ENCODE results near the gene SGPP2. TPM values are rescaled to one million over a fixed set of nuclear protein-coding genes. Genes with fewer than 3 reads are reported as not detected.
A peak's percentile ranks its signal among the peaks of the same experiment; 100 is the strongest.
"Not testable (repeated sequence)": the region's sequence is repeated elsewhere in the genome, so short reads cannot be mapped to it uniquely, and the experiment has no call there.

SGPP2 gene
- polyA plus RNA-seq, 1 donor = 1.2 TPM

- no peak for DNase-seq (ENCODE audit: low read depth)
Observed at GRCh38 chr2:222427646-222428301, 3.4 kb downstream of the SGPP2 start.

- DNase-seq (ENCODE audit: low read depth) = no peak
Observed at GRCh38 chr2:222430071-222430470, 5.7 kb downstream of the SGPP2 start.

- no peak for DNase-seq (ENCODE audit: low read depth)
Observed at GRCh38 chr2:222430681-222431080, 6.3 kb downstream of the SGPP2 start.

GRCh38 chr2:222431869-222432268, 7.5 kb downstream of the SGPP2 start:
- no peak for DNase-seq (ENCODE audit: low read depth)

GRCh38 chr2:222433332-222434173, 9.2 kb downstream of the SGPP2 start:
- DNase-seq (ENCODE audit: low read depth) = no peak

GRCh38 chr2:222434204-222434603, 9.9 kb downstream of the SGPP2 start:
- no peak for DNase-seq (ENCODE audit: low read depth)

- not testable (repeated sequence) for DNase-seq (ENCODE audit: low read depth)
Observed at GRCh38 chr2:222435400-222436039, 11.2 kb downstream of the SGPP2 start.

GRCh38 chr2:222436040-222436413, 11.7 kb downstream of the SGPP2 start:
- DNase-seq (ENCODE audit: low read depth) = no peak

- no peak for DNase-seq (ENCODE audit: low read depth)
Observed at GRCh38 chr2:222439692-222440091, 15.3 kb downstream of the SGPP2 start.

- no peak for DNase-seq (ENCODE audit: low read depth)
Observed at GRCh38 chr2:222440673-222441422, 16.5 kb downstream of the SGPP2 start.

- no peak for DNase-seq (ENCODE audit: low read depth)
Observed at GRCh38 chr2:222442665-222443064, 18.3 kb downstream of the SGPP2 start.

GRCh38 chr2:222445227-222445626, 20.9 kb downstream of the SGPP2 start:
- no peak for DNase-seq (ENCODE audit: low read depth)

GRCh38 chr2:222447131-222447530, 22.8 kb downstream of the SGPP2 start:
- no peak for DNase-seq (ENCODE audit: low read depth)

- peak; percentile 9 for DNase-seq (ENCODE audit: low read depth)
Observed at GRCh38 chr2:222448748-222449181, 24.4 kb downstream of the SGPP2 start.

GRCh38 chr2:222450021-222450420, 25.7 kb downstream of the SGPP2 start:
- no peak for DNase-seq (ENCODE audit: low read depth)

- DNase-seq (ENCODE audit: low read depth) = no peak
Observed at GRCh38 chr2:222451224-222451674, 26.9 kb downstream of the SGPP2 start.

- no peak for DNase-seq (ENCODE audit: low read depth)
Observed at GRCh38 chr2:222452422-222452950, 28.1 kb downstream of the SGPP2 start.

- DNase-seq (ENCODE audit: low read depth) = no peak
Observed at GRCh38 chr2:222456479-222457077, 32.2 kb downstream of the SGPP2 start.

- DNase-seq (ENCODE audit: low read depth) = no peak
Observed at GRCh38 chr2:222459983-222460382, 35.6 kb downstream of the SGPP2 start.

GRCh38 chr2:222465746-222466145, 41.4 kb downstream of the SGPP2 start:
- no peak for DNase-seq (ENCODE audit: low read depth)

GRCh38 chr2:222468346-222468745, 44.0 kb downstream of the SGPP2 start:
- no peak for DNase-seq (ENCODE audit: low read depth)

Data from forelimb muscle (tissue), 1 donor.